Activated CD4-positive, alpha-beta T cell treated with anti-CD3 and anti-CD28 coated beads, Interleukin-2, Interleukin-4, amounts not matched to agents 100 ng/mL and 50 ng/mL, durations not matched to agents 16 hours and 8 hours (primary cell): ENCODE results near the gene TCAIM.
"Not testable (repeated sequence)": the region's sequence is repeated elsewhere in the genome, so short reads cannot be mapped to it uniquely, and the experiment has no call there.

ENCODE experiments used
- DNase-seq: peaks from one replicate; pipeline ENCODE4 v3.0.0-alpha.2; 2020; ENCODE audit warnings: low spot score

TCAIM gene

GRCh38 chr3:44343421-44343820 lies 4.9 kb downstream of the TCAIM start:
- DNase-seq: no peak

GRCh38 chr3:44346590-44346989 lies 8.0 kb downstream of the TCAIM start:
- DNase-seq: not testable (repeated sequence)

GRCh38 chr3:44348993-44349392 lies 10.4 kb downstream of the TCAIM start:
- DNase-seq: no peak

- no peak for DNase-seq
These were observed 14.9 kb downstream of the TCAIM start for GRCh38 chr3:44353355-44353924.

- DNase-seq: no peak
These were observed 16.9 kb downstream of the TCAIM start for GRCh38 chr3:44355362-44356033.

- no peak for DNase-seq
These were observed 20.7 kb downstream of the TCAIM start for GRCh38 chr3:44359146-44359751.

GRCh38 chr3:44363591-44363990 lies 25.0 kb downstream of the TCAIM start:
- no peak for DNase-seq

- no peak for DNase-seq
These were observed 27.4 kb downstream of the TCAIM start for GRCh38 chr3:44365952-44366351.

- DNase-seq: no peak
These were observed 36.9 kb downstream of the TCAIM start for GRCh38 chr3:44375450-44375849.

- DNase-seq: no peak
These were observed 48.8 kb downstream of the TCAIM start for GRCh38 chr3:44387404-44387803.

- no peak for DNase-seq
These were observed 53.9 kb downstream of the TCAIM start for GRCh38 chr3:44392489-44392888.

GRCh38 chr3:44395714-44396113 lies 57.1 kb downstream of the TCAIM start:
- DNase-seq: no peak

- DNase-seq: no peak
These were observed 57.9 kb downstream of the TCAIM start for GRCh38 chr3:44396200-44397171.

GRCh38 chr3:44398271-44398670 lies 59.7 kb downstream of the TCAIM start:
- not testable (repeated sequence) for DNase-seq

- DNase-seq: no peak
These were observed 60.3 kb downstream of the TCAIM start for GRCh38 chr3:44398853-44399252.

- no peak for DNase-seq
These were observed 62.2 kb downstream of the TCAIM start for GRCh38 chr3:44400771-44401170.

- DNase-seq: no peak
These were observed 64.0 kb downstream of the TCAIM start for GRCh38 chr3:44402548-44402947.

GRCh38 chr3:44409640-44410410 lies 71.3 kb downstream of the TCAIM start:
- DNase-seq: no peak

GRCh38 chr3:44411031-44411645 lies 72.6 kb downstream of the TCAIM start:
- DNase-seq: no peak

GRCh38 chr3:44412365-44412764 lies 73.8 kb downstream of the TCAIM start:
- no peak for DNase-seq

- DNase-seq: no peak
These were observed 76.0 kb downstream of the TCAIM start for GRCh38 chr3:44414517-44415090.
